Type B pancreatic cell (in vitro differentiated cells): ENCODE data around the gene HAUS3. TPM values are rescaled to one million over a fixed set of nuclear protein-coding genes. Genes with fewer than 3 reads are reported as not detected.

ENCODE experiments used
- DNase-seq: peaks from one replicate; pipeline ENCODE4 v3.0.0; 2021; ENCODE audit warnings: mixed read lengths; ENCODE audit not compliant: unreplicated experiment; ENCODE audit errors: extremely low spot score
- H3K27ac Mint-ChIP-seq: 2 replicates; pipeline ENCODE4 v1.8.0; 2021; ENCODE audit warnings: mild to moderate bottlenecking, mixed read lengths
- H3K27me3 Mint-ChIP-seq: 2 replicates; pipeline ENCODE4 v1.8.0; 2021; ENCODE audit warnings: mixed read lengths
- H3K36me3 Mint-ChIP-seq: 2 replicates; pipeline ENCODE4 v1.8.0; 2021; ENCODE audit warnings: mixed read lengths
- H3K4me1 Mint-ChIP-seq: one replicate; pipeline ENCODE4 v1.8.0; 2021; ENCODE audit warnings: mixed read lengths; ENCODE audit not compliant: unreplicated experiment
- H3K4me3 Mint-ChIP-seq: 2 replicates; pipeline ENCODE4 v1.8.0; 2021; ENCODE audit warnings: mild to moderate bottlenecking, mixed read lengths
- H3K9me3 Mint-ChIP-seq: 2 replicates; pipeline ENCODE4 v1.8.0; 2021; ENCODE audit warnings: mixed read lengths
- CTCF ChIP-seq: fragments of 200-600 bp; sonication (generic); conservative IDR thresholded peaks from 2 replicates; pipeline ENCODE4 v1.5.0; 2021; ENCODE audit warnings: antibody characterized with exemption, mild to moderate bottlenecking
- total RNA-seq: library from RNA; stranded (reverse); gene quantifications from 2 replicates; pipeline ENCODE4 v1.2.1, GENCODE V29; 2021; ENCODE audit warnings: low replicate concordance

Gene HAUS3
- total RNA-seq, 1 donor from 2014 or later: 19.7 TPM

DNA sequence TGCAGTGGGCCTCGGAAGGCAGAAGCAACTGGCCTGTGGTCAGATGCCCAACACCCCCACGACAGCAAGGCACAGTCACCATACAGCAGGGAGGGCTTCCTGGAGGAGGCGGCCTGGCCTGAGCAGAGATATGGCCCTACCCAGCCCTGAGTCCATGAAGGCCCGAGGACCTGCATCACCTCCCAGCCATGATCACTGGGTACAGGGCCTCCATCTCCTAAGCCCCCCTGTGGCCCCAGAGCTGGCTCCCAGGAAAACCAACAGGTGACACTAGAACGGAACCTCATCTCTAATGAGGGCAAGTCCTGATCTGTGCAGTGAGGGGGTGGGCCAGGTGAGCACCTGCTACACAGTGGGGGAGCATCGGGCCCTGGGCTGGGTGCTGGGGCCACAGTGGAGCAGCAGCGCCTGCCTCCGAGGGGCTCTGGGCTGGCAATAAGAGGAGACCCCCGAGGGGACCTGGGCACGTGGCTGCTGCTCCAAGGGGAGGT is 46.2 kb upstream of the HAUS3 start:
- Mint-ChIP-seq H3K4me1 (peaks cover 10% of the 10 kb centered on the region), H3K27ac (no peak overlapping the region), H3K9me3 (no peaks in the 10 kb centered on the region), H3K27me3 (peaks cover 3% of the 10 kb centered on the region), H3K4me3 (no peak overlapping the region), H3K36me3 (no peaks in the 10 kb centered on the region)
- peak; percentile 64 for DNase-seq
- TF ChIP-seq CTCF: no peak

- Mint-ChIP-seq H3K4me1 (peaks cover 4% of the 10 kb centered on the region), H3K9me3 (no peaks in the 10 kb centered on the region), H3K27me3 (no peaks in the 10 kb centered on the region), H3K27ac (no peak overlapping the region), H3K4me3 (no peak overlapping the region), H3K36me3 (no peaks in the 10 kb centered on the region)
- TF ChIP-seq CTCF: no peak
- DNase-seq: peak; percentile 44
Measured at GRCh38 chr4:2287594-2287915, 45.6 kb upstream of the HAUS3 start.

DNA sequence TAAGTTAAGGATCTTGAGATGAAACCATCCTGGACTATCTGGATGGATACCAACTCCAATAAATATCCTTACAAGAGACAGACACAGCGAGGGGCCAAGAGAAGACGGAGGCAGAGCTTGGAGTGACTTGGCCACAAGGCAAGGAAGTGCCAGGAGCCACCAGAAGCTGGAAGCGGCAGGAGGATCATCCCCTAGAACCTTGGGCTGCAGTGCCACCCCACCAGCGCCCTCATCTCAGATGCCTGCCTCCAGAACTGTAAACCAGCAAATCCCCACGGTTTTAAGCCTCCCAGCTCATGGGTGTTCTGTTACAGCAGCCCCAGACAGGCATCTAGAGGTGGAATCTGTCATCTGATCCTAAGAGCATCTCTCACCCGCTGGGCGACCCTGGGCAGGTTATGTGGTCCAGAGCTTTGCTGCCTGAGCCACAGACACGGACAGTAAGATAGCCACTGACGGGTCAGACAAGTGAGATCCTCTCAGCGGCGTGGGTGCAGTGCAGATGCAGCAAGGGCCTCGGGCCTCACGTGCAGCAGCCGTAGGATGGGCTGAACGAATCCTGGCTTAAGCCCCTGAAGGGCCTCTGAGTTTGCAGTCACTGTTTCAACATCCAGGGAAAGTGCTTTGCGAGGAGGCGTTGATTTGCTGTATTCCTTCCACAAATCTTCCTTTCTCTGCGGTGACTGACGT is 45.1 kb upstream of the HAUS3 start:
- TF ChIP-seq CTCF: no peak
- Mint-ChIP-seq H3K9me3 (no peaks in the 10 kb centered on the region), H3K36me3 (no peaks in the 10 kb centered on the region), H3K27ac (no peak overlapping the region), H3K4me1 (no peaks in the 10 kb centered on the region), H3K4me3 (no peak overlapping the region), H3K27me3 (no peaks in the 10 kb centered on the region)
- DNase-seq: peak; percentile 64

GRCh38 chr4:2285613-2286381 is 43.9 kb upstream of the HAUS3 start:
- no peak overlapping the region for H3K27ac Mint-ChIP-seq
- no peaks in the 10 kb centered on the region for H3K36me3 Mint-ChIP-seq
- H3K9me3 Mint-ChIP-seq: no peaks in the 10 kb centered on the region
- H3K27me3 Mint-ChIP-seq: peaks cover 3% of the 10 kb centered on the region
- TF ChIP-seq CTCF: no peak
- H3K4me1 Mint-ChIP-seq: no peaks in the 10 kb centered on the region
- peak; percentile 62 for DNase-seq
- no peak overlapping the region for H3K4me3 Mint-ChIP-seq

DNA sequence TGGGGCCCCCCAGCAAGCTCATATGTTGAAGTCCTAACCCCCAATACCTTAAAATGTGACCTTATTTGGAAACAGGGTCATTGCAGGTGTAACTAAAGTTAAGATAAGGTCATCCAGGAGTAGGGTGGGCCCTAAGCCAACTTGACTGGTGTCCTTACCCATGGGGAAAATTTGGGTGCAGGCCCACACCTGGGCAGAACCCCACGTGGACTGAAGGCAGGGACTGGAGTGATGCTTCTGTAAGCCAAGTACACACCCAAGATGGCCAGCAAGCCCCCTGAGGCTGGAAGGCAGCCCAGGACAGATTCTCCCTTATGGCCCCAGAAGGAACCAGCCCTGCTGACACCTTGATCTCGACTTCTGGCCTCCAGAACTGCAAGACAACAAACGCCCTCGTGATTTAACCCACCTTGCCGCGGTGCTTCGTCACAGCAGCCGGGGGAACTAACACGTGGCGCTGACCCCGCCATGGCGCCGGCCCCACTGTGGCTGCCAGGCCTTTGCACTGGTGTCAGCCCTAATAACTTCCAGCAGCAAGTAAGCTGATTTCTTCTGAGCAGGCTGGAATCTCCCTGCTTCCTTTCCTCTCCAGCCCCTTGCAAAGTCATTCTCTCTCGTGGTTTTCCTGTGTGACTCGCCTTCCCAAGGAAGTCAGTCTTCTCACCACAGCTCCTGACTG is 43.2 kb upstream of the HAUS3 start:
- peaks cover 3% of the 10 kb centered on the region for H3K27me3 Mint-ChIP-seq
- no peaks in the 10 kb centered on the region for H3K4me1 Mint-ChIP-seq
- no peak overlapping the region for H3K4me3 Mint-ChIP-seq
- no peaks in the 10 kb centered on the region for H3K9me3 Mint-ChIP-seq
- DNase-seq: no peak
- no peaks in the 10 kb centered on the region for H3K36me3 Mint-ChIP-seq
- no peak for TF ChIP-seq CTCF
- H3K27ac Mint-ChIP-seq: no peak overlapping the region
